Measurements from ENCODE around the gene TUNAR.

GRCh38 chr14:95855606-95856005 is 21.0 kb upstream of the TUNAR start:
- TF ChIP-seq CTCF (IDR thresholded peaks at IDR 0.05; ENCODE audit: borderline replicate concordance, extremely low read depth, low read length, poor library complexity, severe bottlenecking) (no peak), EZH2 (IDR thresholded peaks at IDR 0.05; ENCODE audit: borderline replicate concordance, low read depth, low read length, severe bottlenecking) (no peak)
